Activated effector memory CD4-positive, alpha-beta T cell treated with anti-CD3 and anti-CD28 coated beads, Interleukin-2, amount 50 U/mL, for 16 hours (primary cell): ENCODE results near the gene ARHGEF7.

Source experiments
- DNase-seq: peaks from one replicate; pipeline ENCODE4 v3.0.0-alpha.2; 2020

Gene ARHGEF7

DNA sequence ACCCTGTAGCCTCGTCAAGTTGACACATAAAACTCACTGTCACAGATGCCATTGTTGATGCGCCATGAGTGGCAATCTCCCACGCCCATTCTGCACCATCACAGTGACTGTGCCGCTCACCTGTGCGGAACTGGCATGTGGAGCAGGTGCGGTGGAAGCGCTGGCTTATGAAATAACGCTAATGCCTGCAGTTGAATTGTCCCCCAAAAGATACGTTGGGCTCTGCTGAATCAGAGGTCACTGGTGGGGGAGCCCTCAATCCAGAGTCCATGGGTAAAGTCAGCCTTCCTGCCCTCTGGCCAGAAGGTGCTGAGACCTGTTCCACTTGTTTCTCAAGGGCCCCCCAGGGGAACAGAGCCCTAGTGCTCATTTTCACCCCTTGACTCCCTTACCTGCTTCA lies 2.9 kb upstream of the ARHGEF7 start:
- no peak for DNase-seq

DNA sequence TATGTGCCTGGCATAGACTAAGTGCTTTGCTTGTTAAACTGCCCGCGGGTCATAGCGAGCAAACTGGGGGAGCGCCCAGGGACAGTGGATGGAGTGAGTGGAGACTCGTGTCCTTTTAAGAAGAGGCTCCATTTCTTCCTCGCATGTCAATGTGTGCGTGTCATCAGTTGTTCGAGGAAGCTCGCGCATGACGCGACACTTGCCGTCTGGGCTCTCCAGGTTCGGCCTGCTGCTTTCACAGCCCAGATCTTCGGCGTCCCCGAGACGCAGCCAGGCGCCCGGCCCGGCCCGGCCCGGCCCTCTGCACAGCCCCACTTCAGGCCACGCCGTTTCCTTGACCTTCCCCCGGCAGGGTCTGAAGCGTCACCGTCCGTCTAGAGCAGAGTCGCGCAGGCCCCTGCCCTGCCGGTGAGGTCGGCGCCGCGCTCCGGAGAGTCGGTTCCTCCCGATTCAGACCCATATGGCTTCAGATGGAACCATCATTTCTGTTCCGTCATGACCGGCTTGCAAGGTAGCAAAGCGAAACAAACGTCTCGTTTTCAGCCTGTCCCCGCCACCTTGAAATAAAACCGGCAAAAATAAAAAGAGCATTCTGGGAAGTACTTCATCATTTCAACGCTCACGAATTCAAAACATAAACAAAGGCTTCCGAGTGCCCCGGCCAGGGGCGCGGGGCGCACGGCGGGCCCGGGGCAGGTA lies 599 bp upstream of the ARHGEF7 start:
- no peak for DNase-seq

DNA sequence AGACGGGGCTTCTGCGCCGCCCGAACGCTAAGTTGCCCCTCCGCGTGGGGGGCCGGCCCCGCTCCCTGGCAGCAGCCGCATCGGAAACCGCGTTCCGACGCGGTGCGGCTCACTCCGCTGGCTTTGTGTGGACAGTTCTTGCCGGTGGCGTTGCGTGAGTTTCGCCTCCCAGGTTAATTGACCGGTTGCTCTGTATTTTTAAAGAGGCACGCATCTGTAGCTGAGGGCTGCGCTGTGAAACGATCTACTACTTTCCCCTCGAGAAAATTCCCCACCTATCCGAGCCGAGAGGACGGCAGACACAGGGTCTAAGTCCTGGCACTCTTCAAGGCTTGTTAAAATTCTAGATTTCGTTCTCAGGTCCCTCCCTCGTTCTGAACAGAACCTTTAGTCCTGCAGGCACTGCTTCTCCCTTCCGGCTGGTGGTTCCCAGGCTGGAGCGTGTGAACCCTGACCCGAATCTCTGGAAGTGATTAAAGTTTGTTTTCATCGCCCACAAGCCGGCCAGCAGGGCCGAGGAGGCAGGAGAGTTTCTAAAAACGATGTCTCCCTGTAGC lies 933 bp downstream of the ARHGEF7 start:
- DNase-seq = no peak

DNA sequence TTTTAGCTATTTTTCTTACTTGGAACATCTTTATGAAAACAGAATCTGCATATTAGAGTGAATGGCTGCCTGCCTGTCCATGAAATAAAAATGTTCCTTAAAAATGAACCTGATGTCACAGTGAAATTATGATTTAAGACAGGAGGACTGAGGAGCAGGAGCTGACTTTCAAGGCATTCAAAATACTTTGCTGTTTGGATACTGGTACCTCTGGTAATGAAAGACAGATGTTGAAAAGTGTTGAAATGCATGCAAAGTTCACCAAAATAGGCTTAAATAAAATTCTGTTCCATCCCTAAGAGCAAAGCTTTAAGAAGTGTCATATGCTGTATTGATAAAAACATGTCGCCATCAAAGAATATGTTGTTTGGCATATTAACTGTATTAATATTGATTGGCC lies 1.7 kb downstream of the ARHGEF7 start:
- no peak for DNase-seq

DNA sequence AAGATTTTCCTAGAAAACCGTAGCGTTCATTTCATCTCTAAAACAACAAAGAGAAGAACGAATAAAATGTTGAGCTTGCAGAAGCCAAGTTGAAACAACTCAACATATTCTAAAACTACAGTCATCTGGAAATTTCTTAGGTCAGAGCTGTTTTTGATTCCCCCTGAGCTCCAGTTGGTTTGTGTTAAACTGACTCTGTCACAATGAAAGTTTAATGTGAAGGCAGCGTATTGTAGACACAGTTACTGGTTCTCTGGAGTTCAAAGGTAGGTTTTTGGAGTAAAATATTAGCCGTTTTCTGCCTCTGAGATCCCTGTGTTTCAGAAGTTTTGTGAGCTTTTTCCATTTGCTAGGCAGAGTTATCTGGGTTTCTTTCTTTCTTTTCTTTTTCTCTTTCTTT lies 2.2 kb downstream of the ARHGEF7 start:
- no peak for DNase-seq

DNA sequence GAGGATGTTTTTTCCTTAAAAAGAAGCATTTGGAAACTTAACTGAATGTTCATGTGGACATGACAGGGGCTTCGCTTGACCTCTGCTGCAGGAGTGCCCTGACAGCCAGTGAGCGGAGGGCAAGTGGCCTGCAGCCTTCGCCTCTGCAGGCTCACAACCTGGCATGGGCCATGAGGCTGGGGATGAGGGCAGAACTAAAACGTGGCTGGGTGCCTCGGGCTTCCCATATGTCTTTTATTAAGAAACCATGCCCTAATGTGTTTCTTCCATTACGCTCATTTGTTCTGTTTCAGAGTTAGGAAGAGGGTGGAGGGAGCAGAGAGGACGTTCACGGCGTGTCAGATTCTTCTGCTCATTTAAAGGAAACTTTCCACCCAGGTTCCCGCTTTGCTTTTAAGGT lies 2.9 kb downstream of the ARHGEF7 start:
- DNase-seq = no peak

DNA sequence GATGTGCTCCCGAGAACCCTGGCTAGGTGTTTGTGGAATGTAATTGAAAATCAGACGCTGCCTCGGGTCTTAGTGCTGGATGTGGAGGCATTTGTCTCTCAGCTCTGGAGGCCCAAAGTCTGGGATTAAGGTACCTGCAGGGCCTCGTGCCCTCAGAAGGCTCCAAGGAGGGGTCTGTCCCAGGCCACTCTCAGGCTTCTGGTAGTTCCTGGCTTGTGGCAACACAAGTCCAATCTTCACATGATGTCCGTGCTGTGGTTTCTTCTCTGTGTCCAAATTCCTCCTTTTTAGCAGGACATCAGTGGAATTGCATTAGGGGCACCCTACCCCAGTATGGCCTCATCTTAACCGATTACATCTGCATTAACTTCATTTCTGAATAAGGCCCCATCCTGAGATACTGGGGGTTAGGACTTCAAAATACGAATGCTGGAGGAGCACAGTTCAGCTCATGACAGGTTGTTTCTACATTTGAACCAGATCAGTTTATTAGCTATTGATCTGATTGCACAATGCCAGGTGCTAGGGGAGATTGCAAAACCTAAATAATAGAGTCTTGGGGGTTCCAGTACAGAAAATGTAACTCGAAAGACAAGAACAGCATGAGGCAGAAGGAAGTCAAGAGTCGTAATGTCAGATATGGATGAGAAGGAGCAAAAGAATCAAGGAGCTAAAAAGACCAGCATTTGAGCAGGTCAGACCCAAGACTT lies 3.9 kb downstream of the ARHGEF7 start:
- no peak for DNase-seq

DNA sequence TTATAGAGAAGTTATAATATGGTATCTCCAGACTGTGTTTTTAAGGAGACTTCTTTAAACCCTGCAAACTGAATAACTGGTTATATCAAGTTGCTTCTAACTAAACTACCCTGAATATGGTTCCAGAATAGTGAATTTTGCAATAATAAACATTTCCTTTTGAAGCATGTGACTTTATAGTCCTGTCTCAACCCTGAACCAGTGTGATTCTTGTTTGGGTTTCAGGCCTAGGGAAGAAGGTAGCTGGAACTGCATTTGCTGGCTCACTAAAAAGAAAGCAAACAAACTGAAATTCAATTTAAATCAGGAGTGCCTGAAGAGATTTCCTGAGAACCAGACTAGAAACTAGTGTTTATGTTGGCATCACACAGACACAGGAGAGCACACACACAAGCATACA lies 4.9 kb downstream of the ARHGEF7 start:
- DNase-seq = no peak

DNA sequence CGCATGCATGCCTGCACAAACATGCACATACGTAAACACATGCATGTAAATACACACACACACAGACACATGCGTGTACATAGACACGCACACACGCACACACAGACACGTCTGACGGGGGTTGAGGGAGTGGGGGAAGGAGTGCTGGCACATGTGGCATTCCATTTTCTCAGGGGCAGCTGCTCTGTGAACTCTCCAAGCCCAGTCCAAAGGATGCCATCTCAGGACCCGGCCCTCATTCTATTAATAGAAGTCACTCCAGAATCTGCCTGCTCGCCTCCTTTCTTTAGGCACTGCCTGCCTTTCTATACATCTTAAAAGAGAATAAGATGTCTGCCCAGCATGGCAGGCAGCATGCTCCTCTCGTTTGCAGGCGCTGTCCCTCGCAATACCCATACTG lies 5.3 kb downstream of the ARHGEF7 start:
- no peak for DNase-seq

DNA sequence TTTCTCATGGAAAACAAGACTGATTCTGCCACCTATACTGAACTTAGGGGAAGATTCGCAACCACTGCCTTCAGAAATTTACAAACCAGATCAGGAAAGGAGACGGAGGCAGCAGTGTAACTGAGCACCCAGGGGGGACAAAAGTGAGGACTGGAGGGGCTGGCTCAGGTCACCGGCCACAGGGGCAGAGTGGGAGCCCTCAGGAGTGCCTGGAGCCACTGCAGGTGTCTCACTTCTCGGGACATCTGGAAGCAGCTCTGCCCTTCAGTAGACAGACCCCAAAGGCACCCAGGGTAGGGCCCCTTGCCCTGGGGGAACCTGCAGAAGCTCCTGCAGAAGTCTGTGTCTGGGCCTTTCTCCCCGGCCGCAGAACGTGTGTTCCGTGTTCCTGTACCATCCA lies 5.8 kb downstream of the ARHGEF7 start:
- no peak for DNase-seq

DNA sequence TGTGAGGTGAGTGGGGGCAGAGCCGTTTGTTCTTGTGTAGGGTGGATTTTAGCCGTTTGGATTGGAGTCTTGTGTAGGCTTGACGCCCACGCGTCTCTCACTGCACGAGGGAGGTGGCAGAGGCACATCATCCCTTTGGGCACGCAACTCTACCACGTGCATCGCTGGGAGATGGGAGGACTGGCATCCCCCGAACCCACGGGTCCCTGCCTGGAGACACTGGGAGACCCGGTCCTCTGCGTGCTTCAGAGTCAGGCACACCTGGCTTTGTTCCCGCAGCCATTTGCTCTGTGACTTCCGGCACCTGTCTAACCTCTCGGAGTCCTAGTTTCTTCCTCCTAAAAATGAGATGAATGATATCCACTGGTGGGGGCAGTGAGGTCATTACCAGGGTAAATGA lies 6.4 kb downstream of the ARHGEF7 start:
- no peak for DNase-seq

DNA sequence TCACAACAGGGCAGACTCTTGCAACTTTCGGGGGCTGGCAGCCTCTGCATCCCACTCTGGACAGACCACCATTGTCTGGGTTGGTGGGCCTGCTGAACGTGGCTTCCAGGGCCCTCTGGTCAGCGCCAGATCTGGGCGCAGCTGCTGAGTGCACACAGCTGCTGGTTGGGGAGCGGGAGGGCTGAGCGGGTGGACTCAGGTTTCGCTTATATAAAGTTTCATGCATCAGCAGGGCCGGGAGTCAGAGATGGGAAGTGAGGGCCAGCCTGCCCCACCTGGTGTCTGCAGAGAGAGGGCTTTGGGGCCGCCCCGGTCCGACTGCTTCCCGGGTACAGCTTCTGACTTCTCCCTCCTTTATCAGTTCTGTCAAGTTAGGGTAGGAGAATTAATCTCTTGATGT lies 6.9 kb downstream of the ARHGEF7 start:
- no peak for DNase-seq

DNA sequence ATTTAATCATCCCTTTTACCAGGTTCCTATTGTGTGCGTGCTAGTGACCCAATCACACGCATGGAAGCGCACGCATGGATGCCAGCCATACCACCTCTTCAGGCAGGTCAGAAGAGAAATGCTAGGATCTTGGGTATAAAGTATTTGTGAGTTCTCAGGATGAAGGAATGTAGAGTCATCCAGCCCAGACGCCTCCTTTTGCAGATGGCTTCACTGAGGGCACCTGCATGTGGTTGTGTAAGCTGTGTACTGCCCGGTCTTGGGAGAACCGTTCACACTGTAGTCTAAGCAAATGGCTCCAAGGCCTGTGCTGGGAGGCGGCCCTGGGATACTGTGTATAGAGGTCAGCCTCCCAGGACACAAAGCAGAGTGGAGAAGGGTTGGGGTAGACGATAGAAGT lies 7.5 kb downstream of the ARHGEF7 start:
- no peak for DNase-seq

DNA sequence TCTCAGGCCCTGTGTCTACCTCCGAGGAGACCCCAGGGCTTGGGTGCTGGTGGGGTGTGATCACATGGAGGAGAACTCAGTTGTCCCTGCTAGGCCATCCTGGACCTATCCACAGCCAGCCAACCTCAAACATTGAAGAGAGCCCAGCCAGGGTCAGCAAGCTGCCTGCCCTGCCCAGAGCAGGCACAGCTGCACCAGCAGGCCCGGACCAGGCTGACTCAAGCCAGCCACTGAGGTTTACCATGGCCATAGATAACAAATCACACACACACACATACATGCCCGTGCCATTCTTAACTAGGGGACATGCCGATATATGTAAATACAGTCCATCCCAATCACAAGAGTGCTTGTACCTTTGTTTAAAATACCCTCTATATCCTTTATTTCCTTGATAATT lies 8.1 kb downstream of the ARHGEF7 start:
- no peak for DNase-seq

DNA sequence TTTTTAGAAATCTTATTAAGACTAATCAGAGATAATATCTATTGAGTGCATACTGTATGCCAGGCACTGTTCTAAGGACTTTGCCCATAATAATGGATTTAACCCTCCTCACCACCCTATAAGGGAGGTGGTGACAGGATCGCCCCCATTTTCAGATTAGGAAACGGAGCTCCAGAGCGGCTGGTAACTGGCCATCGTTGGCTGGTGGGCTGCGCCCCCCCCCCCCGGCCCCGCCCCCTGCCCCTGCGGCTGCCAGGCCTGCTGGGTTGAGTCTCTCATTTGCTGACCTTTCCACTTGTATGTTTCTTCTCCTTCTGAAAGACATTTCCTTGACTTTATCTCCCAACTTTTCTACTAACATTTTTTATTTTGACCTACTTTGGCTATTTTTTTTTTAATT lies 8.5 kb downstream of the ARHGEF7 start:
- DNase-seq = no peak

DNA sequence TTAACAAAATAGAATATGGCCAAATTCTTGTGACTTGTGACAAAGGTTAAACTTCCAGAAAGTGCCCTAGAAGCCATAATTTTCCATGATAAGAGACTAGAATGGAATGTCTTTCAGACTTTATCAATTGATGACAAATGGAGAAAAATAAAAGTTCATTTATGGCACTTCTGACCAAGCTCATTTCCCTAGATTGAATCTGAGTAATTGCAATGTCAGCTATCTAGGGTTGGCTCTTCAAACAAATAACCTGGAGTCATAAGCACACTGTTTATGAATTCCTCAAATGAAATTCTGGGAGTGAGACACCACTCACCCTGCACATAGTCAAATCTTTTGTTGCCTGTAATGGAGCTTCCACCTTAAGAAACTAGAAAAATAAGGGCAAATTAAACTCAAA lies 11.4 kb downstream of the ARHGEF7 start:
- no peak for DNase-seq

DNA sequence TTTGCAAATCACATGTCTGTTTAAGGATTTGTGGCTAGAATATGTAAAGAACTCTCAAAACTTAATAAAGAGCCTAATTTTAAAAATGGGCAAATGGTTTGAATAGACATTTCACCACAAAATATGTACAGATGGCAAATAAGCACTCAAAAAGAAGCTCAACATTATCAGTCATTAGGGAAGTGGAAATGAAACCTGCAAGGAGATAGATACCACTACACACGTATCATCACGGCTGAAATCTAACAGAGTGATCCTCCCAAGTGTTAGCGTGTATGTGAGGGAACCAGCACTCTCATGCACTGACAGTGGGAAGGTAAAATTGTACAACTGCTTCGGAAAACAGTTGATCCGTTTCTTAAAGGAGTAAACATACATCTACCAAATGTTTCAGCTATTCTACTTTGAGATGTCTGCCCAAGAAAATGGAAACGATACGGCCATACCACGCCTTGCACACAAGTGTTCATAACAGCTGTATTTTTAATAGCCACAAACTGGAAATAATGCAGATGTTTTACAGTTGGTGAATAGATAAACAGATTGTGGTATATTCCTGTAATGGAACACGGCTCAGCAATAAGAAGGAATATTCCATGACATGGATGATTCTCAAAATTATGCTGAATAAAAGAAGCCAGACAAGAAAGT lies 14.5 kb downstream of the ARHGEF7 start:
- no peak for DNase-seq

DNA sequence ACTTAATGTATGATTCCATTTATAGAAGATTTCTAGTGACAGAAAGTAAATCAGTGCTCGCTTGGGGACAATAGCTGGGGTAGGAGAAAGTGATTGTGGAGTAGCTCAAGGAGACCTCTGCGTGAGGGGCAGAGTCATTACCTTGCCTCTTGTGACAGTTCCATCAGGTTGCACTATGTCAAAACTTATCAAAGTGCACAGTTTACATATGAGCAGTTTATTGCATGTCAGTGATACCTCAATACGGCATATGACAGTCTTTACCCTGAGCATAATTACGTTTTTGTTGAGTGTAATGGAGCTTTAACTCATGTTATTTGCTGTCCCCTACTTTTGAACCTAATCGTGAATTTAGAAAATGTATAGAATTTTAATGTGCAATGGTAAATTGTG lies 15.0 kb downstream of the ARHGEF7 start:
- no peak for DNase-seq

DNA sequence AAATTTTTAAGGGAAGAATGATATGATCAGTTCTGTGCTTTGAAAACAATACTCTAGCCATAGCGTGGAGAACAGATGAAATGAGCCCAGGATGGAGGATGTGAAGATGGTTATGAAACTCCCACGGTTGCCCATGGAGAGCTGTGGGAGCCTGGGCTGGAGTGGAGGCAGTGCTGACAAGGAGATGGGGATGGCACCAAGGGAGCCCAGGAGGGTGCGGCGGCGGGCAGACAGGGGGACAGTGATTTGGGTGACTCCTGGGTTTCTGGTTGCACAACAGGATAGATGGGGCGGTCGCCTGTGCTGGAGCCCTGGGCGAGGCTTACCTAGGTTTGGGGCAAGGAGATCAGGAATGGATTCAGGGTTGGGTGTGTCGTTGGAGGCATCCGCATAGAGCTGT lies 15.9 kb downstream of the ARHGEF7 start:
- DNase-seq = no peak

DNA sequence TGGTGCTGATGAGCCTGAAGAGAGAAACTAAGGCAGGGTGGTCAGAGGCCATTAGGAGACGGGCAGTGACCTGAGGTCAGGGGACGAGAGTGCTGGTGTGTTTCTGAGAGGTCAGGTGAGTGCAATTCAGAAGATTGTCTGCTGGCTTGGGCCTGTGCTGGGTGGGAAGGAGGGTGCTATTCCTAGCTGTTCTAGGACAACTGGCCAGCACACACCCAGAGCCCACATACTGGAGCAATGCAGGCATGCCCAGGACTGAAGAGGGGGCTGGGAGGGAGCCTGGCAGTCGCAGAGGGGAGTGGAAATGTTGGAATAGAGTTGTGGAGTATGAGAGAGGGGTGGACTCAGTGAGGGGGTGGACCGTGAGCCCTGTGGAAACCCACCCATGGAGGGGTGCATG lies 16.5 kb downstream of the ARHGEF7 start:
- DNase-seq = no peak

DNA sequence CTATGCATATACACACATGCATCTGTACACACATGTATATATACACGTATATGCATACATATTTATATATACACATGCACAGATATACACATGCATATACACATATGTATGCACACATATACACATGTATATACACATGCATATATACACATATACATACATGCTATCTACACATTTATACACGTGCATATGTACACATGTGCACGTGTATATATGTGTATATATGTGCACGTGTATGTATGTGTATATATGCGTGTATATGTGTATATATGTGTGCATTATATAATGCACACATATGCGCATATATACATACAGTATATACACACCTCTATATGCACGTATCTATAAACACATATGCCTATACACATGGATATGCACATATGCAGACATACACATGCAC lies 17.8 kb downstream of the ARHGEF7 start:
- DNase-seq = no peak

DNA sequence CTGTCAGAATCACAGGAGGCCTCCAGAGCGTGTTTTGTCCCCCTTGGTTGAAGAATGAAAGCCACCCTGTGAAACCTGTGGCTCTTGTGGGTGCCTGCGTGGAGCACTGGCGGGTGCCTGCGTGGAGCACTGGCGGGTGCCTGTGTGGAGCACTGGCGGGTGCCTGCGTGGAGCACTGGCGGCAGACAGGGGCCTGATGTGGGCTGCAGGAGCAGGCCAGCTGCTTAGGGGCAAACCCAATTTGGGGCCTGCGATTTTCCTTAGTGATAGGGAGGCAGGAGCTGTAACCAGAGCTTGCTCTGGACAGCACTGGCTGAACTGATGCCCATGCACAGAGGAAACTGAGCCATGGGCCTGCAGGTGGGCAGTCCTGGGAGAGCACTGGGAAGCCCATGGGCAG lies 24.3 kb downstream of the ARHGEF7 start:
- no peak for DNase-seq

DNA sequence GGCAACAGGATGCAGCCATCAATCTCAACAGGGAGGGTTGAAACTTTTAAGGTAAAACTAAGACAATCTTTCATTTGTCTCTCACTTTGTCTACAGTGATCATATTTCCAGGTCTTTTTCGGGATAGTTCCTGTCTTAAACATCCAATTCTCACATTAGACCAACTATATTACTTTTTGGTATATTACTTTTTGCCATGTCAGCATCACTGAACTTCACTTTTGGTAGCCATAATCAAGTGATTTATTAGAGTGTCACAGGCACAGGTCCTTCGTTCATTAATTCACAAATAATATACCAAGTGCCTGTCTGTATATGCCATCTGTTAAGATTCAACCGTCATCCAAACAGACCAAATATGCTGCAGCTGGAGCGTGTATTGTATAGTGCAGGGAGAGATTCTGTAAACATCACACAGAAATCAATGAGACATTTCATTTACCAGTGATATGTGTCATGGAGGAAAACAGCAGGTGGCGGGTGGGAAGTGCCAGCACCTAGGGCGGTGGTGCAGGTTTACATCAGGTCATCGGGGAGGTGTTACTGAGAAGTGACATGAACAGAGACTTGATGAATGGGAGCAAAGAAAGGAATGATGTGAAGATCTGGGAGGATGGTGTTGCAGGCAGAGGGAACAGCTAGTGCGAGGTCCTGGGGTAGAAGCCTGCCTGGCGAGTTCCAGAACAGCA lies 24.9 kb downstream of the ARHGEF7 start:
- DNase-seq = no peak
